Measurements from ENCODE around the gene SYNJ2. TPM values are rescaled to one million over a fixed set of nuclear protein-coding genes. Genes with fewer than 3 reads are reported as not detected.

The SYNJ2 gene
- total RNA-seq, 1 experiment from 2014 or later: 70.0 TPM

- Histone ChIP-seq H3K27ac (ENCODE audit: low read length) (peak overlapping the region; percentile 86), H3K4me3 (ENCODE audit: low read depth in 2 of 2, low read length in 2 of 2) (no peak overlapping the region), H3K27me3 (ENCODE audit: control insufficient read depth, insufficient read depth, low read length) (no peaks in the 10 kb centered on the region), H3K36me3 (ENCODE audit: control insufficient read depth, insufficient read depth, low read length) (0 out of 2 replicates have a peak, but pooled peaks cover 4% of the 10 kb centered on the region), H3K9me3 (ENCODE audit: control insufficient read depth, insufficient read depth, low read depth, low read length) (no peaks in the 10 kb centered on the region), H3K4me1 (ENCODE audit: control insufficient read depth, insufficient read depth, low read length) (peaks cover 59% of the 10 kb centered on the region)
- TF ChIP-seq CTCF (IDR thresholded peaks at IDR 0.05) (no peak), SIN3A (IDR thresholded peaks at IDR 0.05; ENCODE audit: borderline replicate concordance, insufficient read depth, low read depth, low read length) (no peak), POLR2AphosphoS5 (IDR thresholded peaks at IDR 0.05; ENCODE audit: low read depth, low read length) (no peak), TCF7L2 (IDR thresholded peaks at IDR 0.05; ENCODE audit: low read depth, low read length) (no peak), REST (IDR thresholded peaks at IDR 0.05; ENCODE audit: insufficient read depth in 1 of 2, low read depth in 2 of 2, low read length in 1 of 2) (no peak)
- ATAC-seq (no peak), DNase-seq (ENCODE audit: low read depth, low spot score) (no peak)
- intact Hi-C loops (cut with micrococcal nuclease; ENCODE audit: unreplicated experiment): no loop called here
- POLR2A ChIA-PET: interaction anchor here (0.5 kb wide), 1 partner anchor 84 kb away, joined by 3 read pairs; no protein-coding TSS in a partner anchor
- CTCF ChIA-PET: no interaction called here
- no TSS peak for BruUV-seq (replicated peaks)
- in situ Hi-C loops (cut with HindIII; ENCODE audit: low pct_unique_long_range_greater_than_20kb, low sequenced_read_pairs): no loop called here
These were observed 70.3 kb downstream of the SYNJ2 start for GRCh38 chr6:158051968-158052367.

DNA sequence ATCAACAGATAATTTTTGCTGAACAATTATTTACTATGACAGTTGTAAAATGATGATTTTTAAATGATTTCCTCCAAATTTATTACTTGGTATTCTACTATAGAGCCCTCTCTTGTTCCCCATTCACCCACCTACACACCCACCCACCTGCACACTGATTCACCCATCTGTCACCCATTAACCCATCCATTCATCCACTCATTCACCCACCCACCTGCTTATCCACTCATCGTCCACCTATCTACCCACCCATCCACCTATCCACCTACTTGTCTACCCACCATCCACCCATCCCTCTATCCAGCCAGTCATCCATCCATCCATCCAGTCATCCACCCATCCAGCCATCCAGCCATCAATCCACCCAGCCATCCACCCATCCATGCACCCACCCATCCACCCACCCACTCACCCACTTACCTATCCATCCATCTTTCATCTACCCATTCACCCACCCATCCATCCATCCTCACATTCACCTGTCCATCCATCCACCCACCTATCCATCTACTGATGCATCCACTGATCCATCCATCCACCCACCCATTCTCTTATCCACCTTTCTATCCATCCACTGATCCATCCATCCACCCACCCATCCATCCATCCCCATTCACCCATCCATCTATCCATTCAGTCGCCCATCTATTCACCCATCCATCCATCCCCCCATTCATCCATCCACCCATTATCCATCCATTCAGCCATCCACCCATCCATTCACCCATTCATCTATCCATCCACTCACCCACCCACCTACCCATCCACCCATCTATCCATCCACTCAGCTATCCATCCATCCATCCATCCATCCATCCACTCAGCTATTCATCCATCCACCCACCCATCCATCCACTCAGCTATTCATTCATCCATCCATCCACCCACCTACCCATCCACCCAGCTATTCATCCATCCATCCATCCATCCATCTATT, 72.0 kb downstream of the SYNJ2 start:
- peaks cover 7% of the 10 kb centered on the region; the same call in 1 of the 2 replicates for H3K36me3 ChIP-seq (ENCODE audit: control insufficient read depth, insufficient read depth, low read length)
- no peaks in the 10 kb centered on the region for H3K9me3 ChIP-seq (ENCODE audit: control insufficient read depth, insufficient read depth, low read depth, low read length)
- H3K4me1 ChIP-seq (ENCODE audit: control insufficient read depth, insufficient read depth, low read length): peaks cover 54% of the 10 kb centered on the region
- H3K27me3 ChIP-seq (ENCODE audit: control insufficient read depth, insufficient read depth, low read length): no peaks in the 10 kb centered on the region
- intact Hi-C loops (cut with micrococcal nuclease; ENCODE audit: unreplicated experiment): no loop called here
- DNase-seq (ENCODE audit: low read depth, low spot score) (no peak), ATAC-seq (no peak)
- no peak overlapping the region for H3K27ac ChIP-seq (ENCODE audit: low read length)
- in situ Hi-C loops (cut with HindIII; ENCODE audit: low pct_unique_long_range_greater_than_20kb, low sequenced_read_pairs): no loop called here
- no TSS peak for BruUV-seq (replicated peaks)
- ChIA-PET POLR2A (no interaction called here), CTCF (no interaction called here)
- no peak for TF ChIP-seq SIN3A (IDR thresholded peaks at IDR 0.05; ENCODE audit: borderline replicate concordance, insufficient read depth, low read depth, low read length)
- TF ChIP-seq REST (IDR thresholded peaks at IDR 0.05; ENCODE audit: insufficient read depth in 1 of 2, low read depth in 2 of 2, low read length in 1 of 2): no peak
- TF ChIP-seq CTCF (IDR thresholded peaks at IDR 0.05): no peak
- TF ChIP-seq TCF7L2 (IDR thresholded peaks at IDR 0.05; ENCODE audit: low read depth, low read length): no peak
- no peak; the same call in 1 of the 2 replicates for TF ChIP-seq POLR2AphosphoS5 (IDR thresholded peaks at IDR 0.05; ENCODE audit: low read depth, low read length)
- H3K4me3 ChIP-seq (ENCODE audit: low read depth in 2 of 2, low read length in 2 of 2): no peak overlapping the region
